Middle frontal gyrus (tissue), 1 donor: ENCODE measurements around the gene BBS10.
"Not testable (repeated sequence)": the region's sequence is repeated elsewhere in the genome, so short reads cannot be mapped to it uniquely, and the experiment has no call there.

Experiments
- DNase-seq: peaks from one replicate; pipeline ENCODE4 v3.0.0-alpha.2; 2015; ENCODE audit warnings: low spot score; ENCODE audit errors: extremely low spot score

BBS10 gene

DNA sequence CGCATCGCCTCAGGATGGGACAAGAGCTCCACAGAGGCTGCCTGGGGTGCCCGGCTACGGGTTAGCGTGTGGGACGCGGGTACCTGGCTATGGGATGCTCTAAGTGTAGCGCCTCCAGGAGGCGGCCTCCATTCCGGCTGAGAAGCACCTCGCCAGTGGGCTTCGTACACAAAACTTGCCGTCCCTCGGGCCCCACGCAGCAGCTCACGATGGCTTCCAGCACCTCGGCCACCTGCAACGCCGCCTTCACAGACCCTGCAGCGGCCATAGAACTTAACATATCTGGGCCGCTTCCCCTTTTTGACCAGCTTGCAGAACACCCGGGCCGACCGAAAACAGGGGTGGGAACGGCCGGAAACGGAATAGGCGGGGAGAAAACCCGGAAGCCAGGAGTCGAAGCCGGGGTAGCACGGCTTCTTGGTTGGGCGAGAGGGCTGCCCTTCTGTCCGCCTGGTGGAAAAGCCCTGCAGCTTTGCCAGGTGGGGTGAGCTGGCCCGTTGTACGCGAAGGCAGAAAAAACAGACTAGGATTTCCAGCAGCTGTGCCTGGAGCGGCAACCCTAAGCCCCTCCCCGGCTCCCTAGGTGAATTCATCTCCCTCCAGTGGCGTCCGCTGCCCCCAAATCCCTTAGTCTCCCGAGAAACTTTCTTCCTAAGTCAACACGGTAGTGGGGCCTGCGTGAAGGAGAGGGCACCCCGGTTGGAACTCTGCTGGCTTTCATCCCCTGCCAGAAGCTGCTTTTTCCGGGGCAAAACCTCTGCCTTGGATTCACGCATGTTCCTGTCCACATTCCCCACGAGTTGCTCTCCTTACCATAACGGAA lies at the start of gene BBS10:
BBS10 (minus strand) TSS at position 337 of the 823 bp plus-strand sequence; CDS start at position 280, 57 bp downstream.
- DNase-seq: peak; percentile 75

DNA sequence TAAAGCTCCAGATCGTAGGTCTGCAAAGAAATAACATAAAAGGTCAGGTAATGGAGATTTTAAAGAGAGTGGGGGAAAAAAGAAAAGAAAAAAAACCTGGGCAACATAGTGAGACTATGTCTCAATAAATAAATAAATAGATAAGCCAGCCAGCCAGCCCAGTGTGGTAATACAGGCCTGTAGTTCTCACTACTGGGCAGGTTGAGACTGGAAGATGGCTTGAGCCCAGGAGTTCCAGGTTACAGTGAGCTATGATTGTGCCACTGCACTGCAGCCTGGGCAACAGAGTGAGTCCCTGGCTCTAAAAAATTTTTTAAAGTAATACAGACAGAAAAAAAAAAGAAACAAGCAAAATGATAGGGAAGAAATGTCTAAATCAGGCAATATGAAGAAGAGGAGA lies 43.2 kb upstream of the BBS10 start:
- DNase-seq: no peak

- DNase-seq: no peak
These were observed 39.4 kb upstream of the BBS10 start for GRCh38 chr12:76387614-76388013.

- DNase-seq: no peak
These were observed 36.3 kb upstream of the BBS10 start for GRCh38 chr12:76384560-76384959.

DNA sequence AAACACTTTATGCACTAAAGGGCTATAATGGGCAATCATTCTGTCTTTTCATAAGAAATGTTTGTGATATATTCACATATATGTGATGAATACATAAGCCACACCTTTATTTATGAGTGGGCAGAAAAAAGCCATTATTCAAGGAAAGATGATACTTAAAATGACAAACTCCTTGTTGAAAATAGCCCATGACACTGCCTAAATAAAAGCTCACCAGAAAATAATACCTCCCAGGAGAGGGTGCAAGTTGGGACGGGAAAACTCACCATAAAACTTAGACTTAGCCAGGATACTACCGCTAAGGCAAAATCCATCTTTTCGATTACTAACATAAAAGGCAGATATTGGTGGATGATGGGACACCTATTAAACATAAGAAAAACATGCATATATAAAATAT lies 35.8 kb upstream of the BBS10 start:
- no peak for DNase-seq

- no peak for DNase-seq
These were observed 31.0 kb upstream of the BBS10 start for GRCh38 chr12:76379261-76379660.

DNA sequence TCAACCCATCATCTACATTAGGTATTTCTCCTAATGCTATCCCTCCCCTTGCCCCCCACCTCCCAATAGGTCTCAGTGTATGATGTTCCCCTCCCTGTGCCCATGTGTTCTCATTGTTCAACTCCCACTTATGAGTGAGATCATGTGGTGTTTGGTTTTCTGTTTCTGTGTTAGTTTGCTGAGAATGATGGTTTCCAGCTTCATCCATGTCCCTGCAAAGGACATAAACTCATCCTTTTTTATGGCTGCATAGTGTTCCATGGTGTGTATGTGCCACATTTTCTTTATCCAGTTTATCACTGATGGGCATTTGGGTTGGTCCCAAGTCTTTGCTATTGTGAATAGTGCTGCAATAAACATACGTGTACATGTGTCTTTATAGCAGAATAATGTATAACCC lies 28.7 kb upstream of the BBS10 start:
- DNase-seq: not testable (repeated sequence)

GRCh38 chr12:76375939-76376338 lies 27.7 kb upstream of the BBS10 start:
- no peak for DNase-seq

DNA sequence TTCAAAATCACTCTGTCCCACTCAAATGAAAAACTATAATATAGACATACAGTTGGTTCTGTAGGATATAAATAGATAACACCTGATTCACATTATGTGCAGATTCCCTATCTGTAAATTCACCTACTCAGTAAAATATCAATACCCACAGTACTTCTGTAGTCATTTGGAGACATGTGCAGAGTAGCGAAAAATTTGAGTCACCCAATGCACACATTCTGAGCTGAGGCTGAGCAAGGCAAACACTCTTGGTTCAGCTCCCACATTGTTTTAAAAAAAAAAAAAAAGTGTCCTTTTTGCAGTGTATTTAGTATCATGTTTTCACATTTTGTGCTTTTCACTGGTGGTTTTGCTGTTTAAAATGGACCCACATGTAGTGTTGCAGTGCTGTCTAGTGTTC lies 27.3 kb upstream of the BBS10 start:
- DNase-seq: no peak

- no peak for DNase-seq
These were observed 26.3 kb upstream of the BBS10 start for GRCh38 chr12:76374386-76375020.

- no peak for DNase-seq
These were observed 20.0 kb upstream of the BBS10 start for GRCh38 chr12:76368230-76368629.

- DNase-seq: no peak
These were observed 17.9 kb upstream of the BBS10 start for GRCh38 chr12:76366163-76366562.

GRCh38 chr12:76364131-76364530 lies 15.9 kb upstream of the BBS10 start:
- not testable (repeated sequence) for DNase-seq

DNA sequence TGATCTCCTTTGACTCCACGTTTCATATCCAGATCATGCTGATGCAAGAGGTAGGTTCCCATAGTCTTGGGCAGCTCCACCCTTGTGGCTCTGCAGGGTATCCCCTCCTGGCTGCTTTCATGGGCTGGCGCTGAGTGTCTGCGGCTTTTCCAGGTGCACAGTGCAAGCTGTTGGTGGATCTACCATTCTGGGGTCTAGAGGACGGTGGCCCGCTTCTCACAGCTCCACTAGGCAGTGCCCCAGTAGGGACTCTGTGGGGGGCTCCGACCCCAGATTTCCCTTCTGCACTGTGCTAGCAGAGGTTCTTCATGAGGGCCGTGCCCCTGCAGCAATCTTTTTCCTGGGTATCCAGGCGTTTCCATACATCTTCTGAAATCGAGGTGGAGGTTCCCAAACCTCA lies 12.1 kb upstream of the BBS10 start:
- no peak for DNase-seq

- DNase-seq: no peak
These were observed 7.9 kb upstream of the BBS10 start for GRCh38 chr12:76356071-76356470.

DNA sequence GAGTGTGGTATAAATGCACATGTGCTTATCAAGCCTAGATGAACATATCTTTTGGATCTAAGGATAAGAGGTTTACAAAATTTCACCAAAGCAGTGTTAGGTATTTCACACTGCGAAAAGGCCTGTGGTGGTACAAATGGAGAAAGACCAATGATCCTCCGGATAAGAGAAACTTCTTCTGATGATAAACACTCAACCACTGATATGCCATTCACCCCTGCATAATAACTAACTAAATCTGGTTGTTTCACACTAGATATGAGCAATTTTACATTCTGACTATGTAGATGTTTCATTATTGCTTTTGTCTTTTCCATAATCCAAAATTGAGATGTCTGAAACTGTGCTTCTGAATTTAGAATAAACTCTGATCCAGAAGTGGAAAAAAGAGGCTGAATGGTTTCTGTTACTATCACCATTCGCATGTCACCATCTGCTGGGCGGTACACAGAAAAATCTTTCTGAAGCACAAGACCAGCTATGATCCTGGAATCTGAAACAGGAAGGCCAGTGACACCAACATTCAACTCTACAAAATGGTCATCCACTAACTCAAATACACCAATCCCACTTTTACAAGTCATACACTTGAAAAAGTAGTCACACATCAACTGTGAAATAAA lies 1.3 kb downstream of the BBS10 start:
- peak; percentile 28 for DNase-seq

DNA sequence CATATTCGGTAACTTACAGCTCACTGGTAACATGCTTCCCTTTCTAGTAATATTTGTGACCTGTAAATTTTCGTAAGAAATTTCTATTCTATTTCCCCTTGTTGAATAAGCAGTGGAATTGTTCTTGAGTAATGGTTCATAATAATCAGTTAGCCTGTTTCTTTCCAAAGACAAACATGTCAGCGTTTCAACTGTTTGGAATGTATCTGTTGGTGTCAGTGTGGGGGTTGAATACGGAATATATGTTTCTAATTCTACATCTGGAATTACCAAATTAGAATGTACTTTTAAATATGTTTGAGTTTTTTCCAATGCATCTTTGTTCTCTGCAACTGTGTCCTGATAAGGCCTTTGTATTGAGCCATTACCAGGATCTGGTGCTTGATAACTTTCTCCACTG lies 2.0 kb downstream of the BBS10 start:
- no peak for DNase-seq

DNA sequence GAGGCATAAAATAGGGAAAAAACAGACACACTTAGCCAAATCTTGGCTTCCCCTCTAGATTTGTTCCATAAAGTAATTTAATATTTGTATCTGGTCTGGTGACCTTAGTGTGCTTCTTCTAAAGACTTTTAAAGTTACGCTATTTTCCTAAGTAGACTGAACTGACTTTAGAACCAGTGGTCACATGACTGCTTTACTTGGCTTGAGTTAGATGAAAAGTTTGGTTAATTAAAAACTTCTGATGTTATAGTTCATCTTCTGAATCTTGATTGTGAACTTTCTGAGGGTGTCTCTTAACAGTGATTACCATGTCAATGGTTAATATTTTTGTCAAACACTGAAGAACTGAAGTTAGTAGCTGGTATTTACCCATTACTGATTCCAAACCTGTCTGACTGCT lies 2.6 kb downstream of the BBS10 start:
- DNase-seq: no peak

GRCh38 chr12:76341436-76342030 lies 6.7 kb downstream of the BBS10 start:
- no peak for DNase-seq

DNA sequence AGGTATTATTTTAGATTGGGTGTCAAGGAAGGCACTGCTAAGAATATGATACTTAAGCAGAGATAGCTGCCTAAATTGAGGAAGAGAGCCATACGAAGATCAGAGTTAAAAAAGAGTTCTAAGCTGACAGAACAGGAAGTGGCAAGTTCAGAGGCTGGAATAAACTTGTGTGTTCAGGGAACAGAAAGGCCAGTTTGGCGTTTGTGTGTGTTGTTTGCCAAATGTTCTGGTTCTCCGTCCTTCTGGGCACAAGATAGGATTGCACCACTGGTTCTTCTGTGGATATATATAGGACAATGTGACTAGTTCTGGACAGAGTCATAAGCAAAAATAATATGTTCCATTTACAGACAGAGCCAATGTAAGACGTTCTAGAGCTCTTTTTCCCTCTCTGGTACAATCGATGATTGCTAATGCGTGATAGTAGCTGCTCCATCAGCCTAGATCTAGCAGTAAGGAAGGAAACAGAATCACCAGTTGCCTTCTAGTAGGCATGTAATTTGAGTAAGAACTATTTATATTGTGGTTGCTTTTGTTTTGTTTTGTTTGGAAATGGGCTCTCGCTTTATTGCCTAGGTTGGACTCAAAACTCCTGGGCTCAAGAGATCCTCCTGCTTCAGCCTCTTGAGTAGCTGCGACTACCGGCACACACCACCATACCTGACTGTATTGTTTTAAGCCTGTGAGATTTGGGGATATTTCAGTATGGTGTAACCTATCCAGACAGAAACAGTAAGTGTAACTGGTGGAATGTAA lies 7.4 kb downstream of the BBS10 start:
- no peak for DNase-seq

DNA sequence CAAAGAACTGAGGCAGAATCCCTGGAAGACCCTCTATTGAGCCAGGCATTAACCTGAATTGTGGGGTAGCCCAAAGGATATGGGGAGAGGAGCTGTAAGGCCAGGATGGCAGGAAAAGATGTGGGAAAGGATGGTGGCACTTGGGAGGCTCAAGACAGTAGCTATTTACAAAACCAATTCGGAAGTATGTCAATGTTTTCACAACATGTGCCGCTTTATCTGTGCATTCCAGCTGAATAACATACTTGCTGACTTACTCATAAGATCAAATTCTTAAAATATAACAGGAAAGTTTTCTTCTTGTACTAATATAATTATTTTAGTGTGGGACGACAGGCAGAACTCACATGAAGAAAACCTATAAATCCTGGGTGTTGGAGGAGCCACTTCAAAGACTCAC lies 10.6 kb downstream of the BBS10 start:
- DNase-seq: no peak
